OCI-LY3 (cell line): ENCODE measurements around the gene BCL10.

Experiments
- H2AFZ ChIP-seq: fragments of 200-600, 300-600 bp; shearing (Covaris generic); 2 replicates; pipeline ENCODE4 v1.6.0; 2014; ENCODE audit warnings: antibody characterized with exemption, low read depth, low read length
- H3K27ac ChIP-seq: fragments of 200-600, 300-600 bp; sonication (generic); 2 replicates; pipeline ENCODE4 v1.5.1; 2014; ENCODE audit warnings: mild to moderate bottlenecking, low read length, moderate library complexity, mixed read lengths
- H3K27me3 ChIP-seq: fragments of 200-600, 300-600 bp; sonication (generic); 2 replicates; pipeline ENCODE4 v1.6.1; 2014; ENCODE audit warnings: low read depth, low read length, mixed read lengths
- H3K36me3 ChIP-seq: fragments of 200-600, 300-600 bp; sonication (generic); replicated peaks from 2 replicates; pipeline ENCODE3; 2014; ENCODE audit warnings: low read depth, low read length, mixed read lengths
- H3K4me1 ChIP-seq: fragments of 300-600, 200-600 bp; sonication (generic); 2 replicates; pipeline ENCODE4 v1.6.1; 2014; ENCODE audit warnings: low read length, mixed read lengths
- H3K4me2 ChIP-seq: fragments of 200-600, 300-600 bp; sonication (generic); 2 replicates; pipeline ENCODE4 v1.6.1; 2014; ENCODE audit warnings: low read length, mixed read lengths
- H3K4me3 ChIP-seq: fragments of 300-600, 200-600 bp; sonication (generic); 2 replicates; pipeline ENCODE4 v1.5.1; 2014; ENCODE audit warnings: antibody characterized with exemption, mild to moderate bottlenecking, low read length, moderate library complexity
- H3K79me2 ChIP-seq: fragments of 300-600, 200-600 bp; shearing (Covaris generic); 2 replicates; pipeline ENCODE4 v1.6.1; 2014; ENCODE audit warnings: mild to moderate bottlenecking, low read length, mixed read lengths
- H3K9ac ChIP-seq: fragments of 300-600, 200-600 bp; shearing (Covaris generic); 2 replicates; pipeline ENCODE4 v1.6.0; 2014; ENCODE audit warnings: mild to moderate bottlenecking, low read length, moderate library complexity
- H3K9me3 ChIP-seq: fragments of 200-600, 300-600 bp; shearing (Covaris generic); 2 replicates; pipeline ENCODE4 v1.6.1; 2014; ENCODE audit warnings: low read length, mixed read lengths; ENCODE audit not compliant: insufficient read depth
- H4K20me1 ChIP-seq: fragments of 200-600, 300-600 bp; sonication (generic); 2 replicates; pipeline ENCODE4 v1.6.1; 2016; ENCODE audit warnings: low read length, mixed read lengths; ENCODE audit not compliant: insufficient read depth
- EZH2phosphoT487 ChIP-seq: fragments of 200-600 bp; shearing (Covaris generic); IDR thresholded peaks from 2 replicates; pipeline ENCODE4 v1.6.1; 2018; ENCODE audit warnings: antibody characterized with exemption, mixed run types, low read depth
- TF ChIP-seq, protein P1 (sequence below): fragments of 200-600, 300-600 bp; sonication (generic); IDR thresholded peaks from 2 replicates; pipeline ENCODE4 v1.5.1; 2014; ENCODE audit warnings: antibody characterized with exemption, low read length, low read depth

The BCL10 gene

DNA sequence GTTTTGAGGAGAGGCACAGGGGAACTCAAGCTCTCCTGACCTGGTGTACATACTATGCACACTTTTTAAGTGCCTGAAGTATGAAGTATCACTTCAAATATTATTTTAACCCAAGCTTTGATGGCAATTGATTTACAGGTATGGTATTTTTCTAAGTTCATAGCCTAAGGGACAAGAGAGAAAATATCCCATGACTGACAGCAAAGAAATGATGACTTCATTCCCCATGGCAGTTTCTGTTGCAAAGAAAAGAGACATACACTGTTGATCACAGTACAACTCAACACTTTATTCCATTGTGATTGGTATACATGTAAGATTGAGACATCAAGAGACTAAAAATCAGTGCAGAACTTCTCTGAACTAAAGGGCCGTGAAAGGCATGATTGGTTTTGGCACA lies 41.8 kb upstream of the BCL10 start:
- no peaks in the 10 kb centered on the region for H3K79me2 ChIP-seq
- no peak overlapping the region for H3K4me2 ChIP-seq
- peaks cover 12% of the 10 kb centered on the region for H3K4me1 ChIP-seq
- no peaks in the 10 kb centered on the region for H3K9me3 ChIP-seq
- H3K27ac ChIP-seq: no peak overlapping the region
- H4K20me1 ChIP-seq: no peaks in the 10 kb centered on the region
- no peak overlapping the region for H3K4me3 ChIP-seq
- no peak for TF ChIP-seq EZH2phosphoT487
- TF ChIP-seq, protein P1, sequence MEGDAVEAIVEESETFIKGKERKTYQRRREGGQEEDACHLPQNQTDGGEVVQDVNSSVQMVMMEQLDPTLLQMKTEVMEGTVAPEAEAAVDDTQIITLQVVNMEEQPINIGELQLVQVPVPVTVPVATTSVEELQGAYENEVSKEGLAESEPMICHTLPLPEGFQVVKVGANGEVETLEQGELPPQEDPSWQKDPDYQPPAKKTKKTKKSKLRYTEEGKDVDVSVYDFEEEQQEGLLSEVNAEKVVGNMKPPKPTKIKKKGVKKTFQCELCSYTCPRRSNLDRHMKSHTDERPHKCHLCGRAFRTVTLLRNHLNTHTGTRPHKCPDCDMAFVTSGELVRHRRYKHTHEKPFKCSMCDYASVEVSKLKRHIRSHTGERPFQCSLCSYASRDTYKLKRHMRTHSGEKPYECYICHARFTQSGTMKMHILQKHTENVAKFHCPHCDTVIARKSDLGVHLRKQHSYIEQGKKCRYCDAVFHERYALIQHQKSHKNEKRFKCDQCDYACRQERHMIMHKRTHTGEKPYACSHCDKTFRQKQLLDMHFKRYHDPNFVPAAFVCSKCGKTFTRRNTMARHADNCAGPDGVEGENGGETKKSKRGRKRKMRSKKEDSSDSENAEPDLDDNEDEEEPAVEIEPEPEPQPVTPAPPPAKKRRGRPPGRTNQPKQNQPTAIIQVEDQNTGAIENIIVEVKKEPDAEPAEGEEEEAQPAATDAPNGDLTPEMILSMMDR: no peak
- no peak overlapping the region for H2AFZ ChIP-seq
- H3K9ac ChIP-seq: no peak overlapping the region
- H3K27me3 ChIP-seq: no peaks in the 10 kb centered on the region
- no peaks in the 10 kb centered on the region for H3K36me3 ChIP-seq

DNA sequence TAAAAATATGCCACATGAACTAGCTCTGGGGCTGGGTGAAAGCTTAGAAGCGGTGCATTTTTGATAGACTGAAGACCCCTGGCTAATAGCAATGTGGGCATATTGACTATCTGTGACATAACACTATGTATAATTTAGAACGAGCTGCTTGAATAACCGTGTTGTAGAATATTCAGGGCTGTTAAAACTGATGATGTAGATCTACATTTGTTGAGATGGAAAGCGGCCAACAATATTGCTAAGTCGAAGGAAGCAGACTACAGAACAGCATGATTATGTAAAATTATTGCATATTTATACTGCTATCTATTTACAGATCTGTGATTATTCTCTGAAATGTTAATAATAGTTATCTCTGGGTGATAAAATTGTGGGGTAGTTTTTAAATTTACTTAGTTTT lies 41.1 kb upstream of the BCL10 start:
- H3K27me3 ChIP-seq: no peaks in the 10 kb centered on the region
- H3K9ac ChIP-seq: no peak overlapping the region
- no peak overlapping the region for H2AFZ ChIP-seq
- no peak overlapping the region for H3K4me3 ChIP-seq
- H3K27ac ChIP-seq: no peak overlapping the region
- TF ChIP-seq, protein P1: no peak
- no peak for TF ChIP-seq EZH2phosphoT487
- H3K4me1 ChIP-seq: peaks cover 12% of the 10 kb centered on the region
- no peaks in the 10 kb centered on the region for H3K79me2 ChIP-seq
- no peak overlapping the region for H3K4me2 ChIP-seq
- no peaks in the 10 kb centered on the region for H4K20me1 ChIP-seq
- no peaks in the 10 kb centered on the region for H3K9me3 ChIP-seq
- H3K36me3 ChIP-seq: no peaks in the 10 kb centered on the region

DNA sequence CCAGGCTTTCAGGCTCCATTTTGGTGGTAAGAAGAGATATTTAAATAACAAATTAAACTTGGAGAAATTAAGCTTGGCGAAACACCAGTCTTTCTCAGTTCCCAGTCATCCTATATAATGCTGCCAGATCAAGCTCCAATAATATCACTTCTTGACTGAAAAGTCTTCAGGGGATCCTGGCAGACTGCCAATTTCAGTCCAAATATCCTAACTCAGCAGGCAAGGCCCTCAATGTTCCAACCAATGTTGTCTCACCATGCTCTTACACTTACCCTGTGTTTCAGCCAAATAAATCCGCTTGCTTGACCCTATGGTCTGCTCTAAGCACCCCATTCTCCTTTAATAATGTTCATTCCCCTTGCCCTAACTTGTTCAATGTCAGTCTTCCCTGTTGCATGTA lies 39.9 kb upstream of the BCL10 start:
- Histone ChIP-seq H3K4me1 (peaks cover 12% of the 10 kb centered on the region), H4K20me1 (no peaks in the 10 kb centered on the region), H3K4me2 (no peak overlapping the region), H2AFZ (no peak overlapping the region), H3K36me3 (no peaks in the 10 kb centered on the region), H3K4me3 (no peak overlapping the region), H3K27ac (no peak overlapping the region), H3K79me2 (no peaks in the 10 kb centered on the region), H3K27me3 (no peaks in the 10 kb centered on the region), H3K9me3 (no peaks in the 10 kb centered on the region), H3K9ac (no peak overlapping the region)
- no peak for TF ChIP-seq EZH2phosphoT487
- TF ChIP-seq, protein P1: no peak

DNA sequence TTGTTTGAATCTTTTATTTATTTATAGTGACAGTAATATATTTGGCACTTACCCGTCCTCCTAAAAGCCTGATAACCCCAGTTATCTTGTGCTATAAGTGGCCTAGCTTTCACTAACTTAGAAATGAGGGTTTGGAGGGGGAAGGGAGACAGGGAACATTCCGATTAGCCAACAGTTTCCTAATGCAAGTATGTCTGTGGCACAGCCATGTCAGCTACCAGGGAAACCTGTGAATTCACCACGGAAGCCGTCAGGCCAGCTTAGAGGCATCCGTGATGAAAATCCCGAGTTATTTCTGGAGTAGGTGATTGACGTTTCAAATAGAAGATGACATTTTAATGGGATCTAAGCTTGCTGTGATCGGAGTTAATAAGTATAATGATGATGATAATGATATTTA lies 39.4 kb upstream of the BCL10 start:
- Histone ChIP-seq H2AFZ (no peak overlapping the region), H3K4me1 (peaks cover 12% of the 10 kb centered on the region), H3K4me3 (no peak overlapping the region), H3K9ac (no peak overlapping the region), H4K20me1 (no peaks in the 10 kb centered on the region), H3K27me3 (peaks cover under 1% of the 10 kb centered on the region; the same call in 1 of the 2 replicates), H3K9me3 (no peaks in the 10 kb centered on the region), H3K79me2 (no peaks in the 10 kb centered on the region), H3K4me2 (no peak overlapping the region), H3K27ac (no peak overlapping the region), H3K36me3 (no peaks in the 10 kb centered on the region)
- TF ChIP-seq, protein P1: no peak
- TF ChIP-seq EZH2phosphoT487: no peak
